Hypothalamus (tissue), 51 donors: Measurements from ENCODE around the gene BRPF3.

Experiments
- DNase-seq, 51 donors: peaks; one replicate each; lab custom pipeline; 2025; lab: John Stamatoyannopoulos, UW

BRPF3 gene

GRCh38 chr6:36196113-36196879 lies at the start of gene BRPF3:
TSS of gene BRPF3 (plus strand) at chr6:36196744. CDS start at chr6:36200323, 3,579 bp downstream.
- DNase-seq, result peak in 50 of 51 donors; percentile 53 to 94 (median 76)

GRCh38 chr6:36147294-36147693 lies 49.2 kb upstream of the BRPF3 start:
- no peak for DNase-seq

GRCh38 chr6:36149476-36149875 lies 47.1 kb upstream of the BRPF3 start:
- no peak for DNase-seq

- no peak for DNase-seq
Observed at GRCh38 chr6:36150283-36150682, 46.3 kb upstream of the BRPF3 start.

DNA sequence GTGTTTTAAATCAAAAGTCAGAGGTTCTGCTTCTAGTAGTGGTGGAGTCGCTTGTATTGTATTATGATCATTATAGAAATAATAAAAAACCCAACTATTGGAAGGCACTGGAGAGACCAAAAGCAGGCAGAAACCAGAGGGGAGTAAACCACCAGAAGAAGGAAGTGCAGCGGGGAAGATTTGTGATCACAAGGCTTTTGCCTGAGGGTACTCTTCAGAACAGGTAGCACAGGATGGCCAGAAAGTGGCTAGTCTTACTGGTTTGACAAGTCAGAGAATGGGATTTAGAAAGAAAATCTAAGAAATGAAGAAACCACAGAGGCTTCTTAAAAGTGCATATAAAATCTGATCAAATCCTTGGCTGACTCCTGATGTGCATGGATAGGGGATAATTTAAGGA lies 42.3 kb upstream of the BRPF3 start:
- DNase-seq, result no peak

DNA sequence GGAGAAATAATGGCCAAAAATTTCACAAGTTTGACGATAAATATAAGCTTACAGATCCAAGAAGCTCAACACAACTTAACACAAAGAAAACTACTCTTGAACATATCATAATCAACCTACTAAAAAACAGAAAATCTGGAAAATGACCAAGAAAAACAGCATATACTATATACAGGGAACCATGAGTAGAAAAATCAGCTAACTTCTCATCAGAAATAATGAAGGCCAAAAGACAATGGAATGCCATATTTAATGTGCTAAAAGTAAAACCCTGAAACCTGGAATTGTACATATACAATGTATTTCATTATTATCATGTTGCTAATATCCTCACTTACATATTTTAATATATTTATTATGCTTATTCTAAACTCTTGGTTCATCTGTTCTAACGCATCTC lies 40.9 kb upstream of the BRPF3 start:
- no peak for DNase-seq

DNA sequence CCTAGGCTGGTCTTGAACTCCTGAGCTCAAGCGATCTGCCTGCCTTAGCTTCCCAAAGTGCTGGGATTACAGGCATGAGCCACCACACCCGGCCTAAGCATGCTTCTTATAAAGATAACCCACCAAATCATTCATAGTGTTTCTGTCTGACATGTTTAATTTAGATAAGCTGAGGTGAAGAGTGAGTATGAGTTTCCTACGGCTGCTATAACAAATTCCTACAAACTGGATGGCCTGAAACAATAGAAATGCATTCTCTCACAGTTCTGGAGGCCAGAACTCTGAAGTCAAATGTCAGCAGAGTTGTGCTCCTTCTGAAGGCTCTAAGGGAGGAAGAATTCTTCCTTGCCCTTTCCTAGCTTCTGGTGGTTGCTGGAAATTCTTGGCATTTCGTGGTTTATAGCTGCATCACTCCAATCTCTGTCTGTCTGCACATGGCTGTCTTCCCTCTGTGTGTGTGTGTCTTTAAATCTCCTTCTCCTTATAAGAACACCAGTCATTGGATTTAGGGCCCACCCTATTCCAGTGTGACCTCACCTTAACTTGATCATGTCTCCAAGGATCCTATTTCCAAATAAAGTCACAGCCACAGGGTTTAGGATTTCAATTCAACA lies 36.3 kb upstream of the BRPF3 start:
- DNase-seq, result no peak

- no peak for DNase-seq
Observed at GRCh38 chr6:36169023-36170007, 27.2 kb upstream of the BRPF3 start.

DNA sequence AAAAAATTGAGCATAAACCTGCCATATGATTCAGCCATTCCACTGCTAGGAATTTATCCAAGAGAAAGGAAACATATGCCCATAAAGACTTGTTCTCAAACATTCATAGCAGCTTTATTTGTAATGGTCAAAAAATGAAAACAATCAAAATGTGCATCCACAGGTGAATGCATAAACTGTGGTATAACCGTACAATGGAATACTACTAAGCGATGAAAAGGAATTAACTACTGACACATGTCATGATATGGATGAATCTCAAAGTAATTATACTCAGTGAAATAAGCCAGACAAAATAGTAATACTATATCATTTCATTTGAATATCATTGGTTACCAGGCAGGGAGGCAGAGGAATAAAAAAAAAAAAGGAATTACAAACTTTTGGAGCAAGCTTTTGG lies 25.8 kb upstream of the BRPF3 start:
- no peak for DNase-seq

DNA sequence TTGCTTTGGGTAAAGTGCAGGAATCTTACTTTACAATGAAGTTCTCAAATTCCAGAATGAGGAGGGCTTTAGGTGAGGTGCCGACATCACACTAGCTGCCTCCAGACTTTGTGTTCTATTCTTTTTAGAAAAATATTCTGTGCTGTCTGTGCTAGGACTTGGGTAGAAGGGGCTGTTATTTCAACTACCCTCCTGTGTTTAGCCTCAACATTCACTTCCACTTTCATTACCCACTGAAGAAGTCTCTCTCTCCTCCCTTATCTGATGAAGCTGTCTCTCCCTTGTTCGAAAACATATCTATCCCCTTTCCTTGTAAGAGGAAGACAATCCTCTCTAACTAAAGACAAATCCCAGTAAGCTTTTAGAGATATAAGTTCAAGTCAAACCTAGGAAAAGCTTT lies 25.0 kb upstream of the BRPF3 start:
- DNase-seq, result no peak

- DNase-seq, result no peak
Observed at GRCh38 chr6:36177166-36177565, 19.4 kb upstream of the BRPF3 start.

- no peak for DNase-seq
Observed at GRCh38 chr6:36178544-36178943, 18.0 kb upstream of the BRPF3 start.

DNA sequence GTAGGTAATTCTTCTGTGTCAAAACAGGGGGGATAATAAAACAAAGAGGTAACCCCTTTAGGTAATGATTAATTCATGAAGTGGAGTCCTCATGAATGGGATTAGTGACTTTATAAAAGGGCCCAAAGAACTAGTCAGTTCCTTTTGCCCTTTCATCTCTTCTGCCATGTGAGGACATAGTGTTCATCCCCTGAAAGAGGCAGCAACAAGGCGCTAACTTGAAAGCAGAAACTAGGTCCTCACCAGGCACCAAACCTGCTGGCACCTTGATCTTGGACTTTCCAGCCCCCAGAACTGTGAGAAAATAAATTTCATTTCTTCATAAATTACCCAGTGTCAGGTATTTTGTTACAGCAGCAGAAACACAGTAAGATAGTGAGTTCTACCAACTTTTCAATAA lies 16.4 kb upstream of the BRPF3 start:
- no peak for DNase-seq

- no peak for DNase-seq
Observed at GRCh38 chr6:36184311-36184710, 12.2 kb upstream of the BRPF3 start.

DNA sequence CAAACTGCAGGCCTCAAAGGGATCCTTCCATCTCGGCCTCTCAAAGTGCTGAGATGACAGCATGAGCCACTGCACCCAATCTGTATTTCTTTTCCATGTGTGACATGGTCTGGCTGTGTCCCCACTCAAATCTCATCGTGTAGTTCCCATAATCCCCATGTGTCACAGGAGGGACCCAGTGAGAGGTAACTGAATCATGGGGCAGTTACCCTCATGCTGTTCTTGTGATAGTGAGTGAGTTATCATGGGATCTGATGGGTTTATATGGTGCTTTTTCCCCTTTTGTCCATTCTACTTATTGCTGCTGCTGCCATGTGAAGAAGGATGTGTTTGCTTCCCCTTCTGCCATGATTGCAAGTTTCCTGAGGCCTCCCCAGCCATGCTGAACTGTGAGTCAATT lies 10.3 kb upstream of the BRPF3 start:
- no peak for DNase-seq

- DNase-seq, result no peak
Observed at GRCh38 chr6:36187446-36187845, 9.1 kb upstream of the BRPF3 start.

- DNase-seq, result peak in 2 of 51 donors; percentile 22 to 41
Observed at GRCh38 chr6:36195471-36196112, 952 bp upstream of the BRPF3 start.

GRCh38 chr6:36196880-36197548 lies 470 bp downstream of the BRPF3 start:
- DNase-seq, result peak; percentile 77 to 99 (median 96)

GRCh38 chr6:36197739-36198221 lies 1.2 kb downstream of the BRPF3 start:
- DNase-seq, result peak in 24 of 51 donors; percentile 1 to 43 (median 22)

- no peak for DNase-seq
Observed at GRCh38 chr6:36198986-36199385, 2.4 kb downstream of the BRPF3 start.
